GM19193 (cell line): ENCODE results near the gene YEATS4.

Experiments used
- POLR2A ChIP-seq: IDR thresholded peaks from 4 replicates; pipeline ENCODE4 v1.6.1; 2011; ENCODE audit not compliant: insufficient read depth, insufficient read length; ENCODE audit errors: extremely low read depth

YEATS4 gene

GRCh38 chr12:69404851-69405565 is 45.5 kb downstream of the YEATS4 start:
- no peak for TF ChIP-seq POLR2A

- no peak for TF ChIP-seq POLR2A
Measured at GRCh38 chr12:69405566-69405865, 46.0 kb downstream of the YEATS4 start.

- TF ChIP-seq POLR2A, result no peak
Measured at GRCh38 chr12:69406217-69406616, 46.7 kb downstream of the YEATS4 start.

- no peak for TF ChIP-seq POLR2A
Measured at GRCh38 chr12:69410571-69410970, 51.0 kb downstream of the YEATS4 start.

- no peak for TF ChIP-seq POLR2A
Measured at GRCh38 chr12:69412655-69413054, 53.1 kb downstream of the YEATS4 start.

- TF ChIP-seq POLR2A, result no peak
Measured at GRCh38 chr12:69415471-69416275, 56.1 kb downstream of the YEATS4 start.

- no peak for TF ChIP-seq POLR2A
Measured at GRCh38 chr12:69417231-69417630, 57.7 kb downstream of the YEATS4 start.

- no peak for TF ChIP-seq POLR2A
Measured at GRCh38 chr12:69417741-69418167, 58.2 kb downstream of the YEATS4 start.

GRCh38 chr12:69419701-69420100 is 60.2 kb downstream of the YEATS4 start:
- no peak for TF ChIP-seq POLR2A

- no peak for TF ChIP-seq POLR2A
Measured at GRCh38 chr12:69421548-69421947, 62.0 kb downstream of the YEATS4 start.

- no peak for TF ChIP-seq POLR2A
Measured at GRCh38 chr12:69423037-69423905, 63.7 kb downstream of the YEATS4 start.

- TF ChIP-seq POLR2A, result no peak
Measured at GRCh38 chr12:69425417-69425816, 65.9 kb downstream of the YEATS4 start.

GRCh38 chr12:69428351-69429073 is 69.0 kb downstream of the YEATS4 start:
- TF ChIP-seq POLR2A, result no peak

- TF ChIP-seq POLR2A, result no peak
Measured at GRCh38 chr12:69430942-69431590, 71.5 kb downstream of the YEATS4 start.
